ENCODE measurements around the gene GARIN1A.
"Not testable (repeated sequence)": the region's sequence is repeated elsewhere in the genome, so short reads cannot be mapped to it uniquely, and the experiment has no call there.

The GARIN1A gene

DNA sequence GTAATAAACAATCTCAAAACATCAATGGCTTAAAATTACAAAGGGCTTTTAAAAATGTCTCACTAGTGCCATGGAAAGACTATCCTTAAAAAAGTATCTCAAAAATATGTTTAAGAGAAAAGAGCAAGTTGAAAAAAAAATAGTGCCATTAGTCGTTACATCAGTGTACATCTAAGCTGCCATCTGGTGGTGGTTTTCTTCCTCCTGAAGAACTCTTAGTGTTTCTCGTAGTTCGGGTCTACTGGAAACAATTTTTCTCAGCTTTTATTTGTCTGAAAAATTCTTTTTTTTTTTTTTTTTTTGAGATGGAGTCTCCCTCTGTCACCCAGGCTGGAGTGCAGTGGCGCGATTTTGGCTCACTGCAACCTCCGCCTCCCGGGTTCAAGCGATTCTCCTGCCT lies 5.9 kb upstream of the GARIN1A start:
- TF ChIP-seq POLR2A (IDR thresholded peaks at IDR 0.05; ENCODE audit: low read depth, low read length), result no peak
- FAIRE-seq, result no peak
- no peak for DNase-seq (ENCODE audit: insufficient read length, low spot score)

DNA sequence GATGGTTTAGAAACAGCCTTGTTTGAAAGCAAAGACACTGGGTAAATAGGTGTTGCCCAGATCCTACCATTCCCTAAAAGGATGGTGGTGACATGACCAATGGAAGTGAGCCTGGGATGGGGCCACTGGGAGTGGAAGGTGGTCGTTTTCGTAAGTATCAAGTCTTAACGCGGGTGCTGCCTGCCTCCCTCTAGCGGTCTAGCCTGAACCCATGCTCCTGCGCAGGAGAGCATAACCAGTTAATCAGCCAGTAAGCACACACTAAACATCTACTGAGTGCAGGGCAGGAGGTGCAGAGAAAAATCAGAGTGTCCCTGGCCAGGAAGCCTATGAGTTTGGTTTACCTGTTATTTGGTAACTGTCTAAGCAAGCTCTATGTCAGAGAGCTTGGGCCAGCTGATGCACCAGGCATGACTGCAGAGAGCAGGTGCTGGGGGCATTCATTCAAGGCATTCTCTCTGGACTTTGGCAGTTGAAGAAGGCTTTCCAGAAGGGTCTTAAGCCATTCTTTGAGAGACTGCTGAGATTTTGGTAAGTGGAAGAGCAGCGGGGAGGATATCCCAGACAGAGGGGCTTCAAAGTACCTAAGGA lies 930 bp downstream of the GARIN1A start:
- DNase-seq (ENCODE audit: insufficient read length, low spot score), result no peak
- FAIRE-seq, result no peak
- TF ChIP-seq POLR2A (IDR thresholded peaks at IDR 0.05; ENCODE audit: low read depth, low read length), result no peak

DNA sequence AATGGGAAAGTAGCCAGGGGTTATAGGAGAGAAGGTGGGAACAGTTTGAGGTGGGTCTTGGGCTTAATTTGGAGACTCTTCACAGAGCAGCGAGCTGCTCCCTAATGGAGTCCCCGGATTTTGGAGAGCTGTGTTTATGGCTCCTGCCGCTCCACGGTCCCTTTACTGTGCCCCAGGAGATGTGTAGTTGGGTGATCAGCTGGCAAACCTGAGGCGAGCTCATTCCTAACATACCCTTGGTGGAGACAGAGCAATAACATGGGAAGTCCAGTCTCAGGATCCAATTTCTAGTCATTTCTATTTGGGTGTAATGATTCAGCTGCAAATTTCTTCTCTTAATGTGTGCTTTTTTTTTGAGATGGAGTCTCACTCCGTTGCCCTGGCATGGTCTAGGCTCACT lies 1.5 kb downstream of the GARIN1A start:
- FAIRE-seq, result no peak
- no peak for TF ChIP-seq POLR2A (IDR thresholded peaks at IDR 0.05; ENCODE audit: low read depth, low read length)
- no peak for DNase-seq (ENCODE audit: insufficient read length, low spot score)

GRCh38 chr7:128676665-128677064 lies 4.6 kb downstream of the GARIN1A start:
- FAIRE-seq, result no peak
- DNase-seq (ENCODE audit: insufficient read length, low spot score), result no peak
- no peak for TF ChIP-seq POLR2A (IDR thresholded peaks at IDR 0.05; ENCODE audit: low read depth, low read length)

DNA sequence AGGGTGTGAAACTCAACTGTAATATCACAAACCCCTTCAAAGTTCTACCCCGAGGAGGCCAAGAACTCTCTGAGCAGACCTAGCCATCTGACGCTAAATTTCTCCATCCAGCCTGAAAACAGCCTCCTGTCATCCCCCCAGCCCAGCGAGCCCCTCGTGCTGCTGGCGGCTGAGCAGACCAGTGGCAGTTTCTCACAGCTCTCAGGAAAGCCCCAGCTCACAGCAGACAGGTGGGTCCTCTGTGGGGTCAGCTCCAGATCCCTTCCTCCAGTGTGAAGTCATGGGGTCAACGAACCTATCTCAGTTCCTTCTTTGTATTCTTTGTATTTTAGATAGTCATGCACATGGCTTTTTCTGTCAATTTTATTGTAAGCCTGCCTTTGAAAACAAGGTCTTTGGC lies 7.8 kb downstream of the GARIN1A start:
- DNase-seq (ENCODE audit: insufficient read length, low spot score), result no peak
- no peak for FAIRE-seq
- TF ChIP-seq POLR2A (IDR thresholded peaks at IDR 0.05; ENCODE audit: low read depth, low read length), result no peak

DNA sequence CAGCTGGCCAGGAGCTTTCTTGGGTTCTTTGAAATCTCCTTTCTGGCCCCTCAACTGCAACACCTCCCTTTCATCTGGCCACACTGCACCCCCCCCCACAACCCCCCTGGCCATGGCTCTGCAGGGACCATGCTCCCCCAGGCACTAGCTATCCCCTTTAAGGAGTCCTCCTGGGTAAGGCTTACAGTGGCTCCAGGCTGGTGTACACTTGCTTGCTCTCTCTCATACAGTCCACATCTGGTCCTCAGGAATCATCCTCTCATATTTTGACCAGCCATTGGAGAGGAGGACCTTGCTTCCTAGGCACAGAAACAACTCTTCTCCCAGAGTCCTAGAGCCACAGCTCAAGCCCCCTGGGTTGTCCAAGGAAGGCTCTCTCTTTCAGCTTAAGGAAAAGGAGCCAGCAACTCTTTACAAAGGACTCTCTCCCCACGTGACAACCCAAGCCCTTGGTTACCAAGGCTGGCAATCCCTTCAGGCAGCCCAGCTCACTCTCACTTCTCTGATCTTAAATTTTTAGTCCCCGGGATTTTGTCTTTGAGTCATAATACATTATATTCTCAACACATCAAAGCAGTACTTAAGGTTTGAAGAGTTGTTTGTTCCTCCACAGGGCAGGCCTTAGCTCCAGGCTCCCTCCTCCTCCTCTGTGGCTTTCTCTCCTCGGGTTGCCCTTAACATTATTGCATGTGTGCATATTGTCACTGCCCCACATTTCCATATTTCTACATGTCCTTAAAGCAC lies 9.9 kb downstream of the GARIN1A start:
- no peak for TF ChIP-seq POLR2A (IDR thresholded peaks at IDR 0.05; ENCODE audit: low read depth, low read length)
- DNase-seq (ENCODE audit: insufficient read length, low spot score) (no peak), FAIRE-seq (no peak)

DNA sequence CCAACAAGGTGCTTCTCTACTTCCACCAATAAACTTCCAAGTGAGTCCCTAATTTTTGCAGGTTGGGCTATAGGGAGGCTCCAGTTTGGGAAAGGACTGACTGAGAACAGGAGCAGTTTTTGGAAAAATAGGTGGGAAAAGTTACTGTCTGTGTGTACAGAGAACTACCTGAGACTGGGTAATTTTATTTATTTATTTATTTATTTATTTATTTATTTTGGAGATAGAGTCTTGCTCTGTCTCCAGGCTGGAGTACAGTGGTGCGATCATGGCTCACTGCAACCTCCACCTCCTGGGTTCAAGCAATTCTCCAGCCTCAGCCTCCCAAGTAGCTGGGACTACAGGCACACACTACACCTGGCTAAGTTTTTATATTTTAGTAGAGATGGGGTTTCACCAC lies 11.2 kb downstream of the GARIN1A start:
- DNase-seq (ENCODE audit: insufficient read length, low spot score); FAIRE-seq: not testable (repeated sequence)

- DNase-seq (ENCODE audit: insufficient read length, low spot score); FAIRE-seq: not testable (repeated sequence)
These were observed 11.6 kb downstream of the GARIN1A start for GRCh38 chr7:128683738-128684137.

- DNase-seq (ENCODE audit: insufficient read length, low spot score) (no peak), FAIRE-seq (no peak)
- no peak for TF ChIP-seq POLR2A (IDR thresholded peaks at IDR 0.05; ENCODE audit: low read depth, low read length)
These were observed 15.0 kb downstream of the GARIN1A start for GRCh38 chr7:128687131-128687530.

GRCh38 chr7:128688492-128688891 lies 16.4 kb downstream of the GARIN1A start:
- DNase-seq (ENCODE audit: insufficient read length, low spot score), result no peak
- no peak for FAIRE-seq
- no peak for TF ChIP-seq POLR2A (IDR thresholded peaks at IDR 0.05; ENCODE audit: low read depth, low read length)

DNA sequence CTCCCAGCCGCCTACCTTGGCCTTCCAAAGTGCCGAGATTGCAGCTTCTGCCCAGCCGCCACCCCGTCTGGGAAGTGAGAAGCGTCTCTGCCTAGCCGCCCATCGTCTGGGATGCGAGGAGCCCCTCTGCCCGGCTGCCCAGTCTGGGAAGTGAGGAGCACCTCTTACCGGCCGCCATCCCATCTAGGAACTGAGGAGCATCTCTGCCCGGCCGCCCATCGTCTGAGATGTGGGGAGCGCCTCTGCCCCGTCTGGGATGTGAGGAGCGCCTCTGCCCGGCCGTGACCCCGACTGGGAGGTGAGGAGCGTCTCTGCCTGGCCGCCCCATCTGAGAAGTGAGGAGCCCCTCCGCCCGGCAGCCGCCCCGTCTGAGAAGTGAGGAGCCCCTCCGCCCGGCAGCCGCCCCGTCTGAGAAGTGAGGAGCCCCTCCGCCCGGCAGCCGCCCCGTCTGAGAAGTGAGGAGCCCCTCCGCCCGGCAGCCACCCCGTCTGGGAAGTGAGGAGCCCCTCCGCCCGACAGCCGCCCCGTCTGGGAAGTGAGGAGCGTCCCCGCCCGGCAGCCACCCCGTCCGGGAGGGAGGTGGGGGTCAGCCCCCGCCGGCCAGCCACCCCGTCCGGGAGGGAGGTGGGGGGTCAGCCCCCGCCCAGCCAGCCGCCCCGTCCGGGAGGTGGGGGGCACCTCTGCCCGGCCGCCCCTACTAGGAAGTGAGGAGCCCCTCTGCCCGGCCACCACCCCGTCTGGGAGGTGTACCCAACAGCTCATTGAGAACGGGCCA lies 17.3 kb downstream of the GARIN1A start:
- not testable (repeated sequence) for DNase-seq (ENCODE audit: insufficient read length, low spot score); FAIRE-seq

DNA sequence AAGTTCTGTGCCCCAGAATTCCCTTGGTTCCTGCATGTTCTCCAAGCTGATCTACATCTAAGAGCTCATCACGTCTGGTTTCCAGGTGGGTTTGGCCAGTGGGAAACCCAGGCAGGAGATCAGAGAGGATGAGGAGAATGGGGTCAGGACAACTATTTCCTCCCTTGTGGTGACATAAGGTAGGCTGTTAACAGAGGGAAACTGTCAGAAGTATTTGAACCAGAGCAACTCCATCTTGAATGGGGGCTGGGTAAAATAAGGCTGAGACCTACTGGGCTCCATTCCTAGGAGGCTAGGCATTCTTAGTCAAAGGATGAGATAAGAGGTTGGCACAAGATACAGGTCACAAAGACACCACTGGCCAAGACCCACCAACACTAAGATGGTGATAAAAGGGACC lies 19.1 kb downstream of the GARIN1A start:
- TF ChIP-seq POLR2A (IDR thresholded peaks at IDR 0.05; ENCODE audit: low read depth, low read length), result no peak
- FAIRE-seq (no peak), DNase-seq (ENCODE audit: insufficient read length, low spot score) (no peak)

GRCh38 chr7:128692623-128693270 lies 20.7 kb downstream of the GARIN1A start:
- no peak for DNase-seq (ENCODE audit: insufficient read length, low spot score)
- FAIRE-seq, result no peak
- TF ChIP-seq POLR2A (IDR thresholded peaks at IDR 0.05; ENCODE audit: low read depth, low read length), result no peak

- DNase-seq (ENCODE audit: insufficient read length, low spot score) (no peak), FAIRE-seq (no peak)
- no peak for TF ChIP-seq POLR2A (IDR thresholded peaks at IDR 0.05; ENCODE audit: low read depth, low read length)
These were observed 21.4 kb downstream of the GARIN1A start for GRCh38 chr7:128693373-128694015.

All from H54 (cell line).